ENCODE results near the gene RALA.
"Not testable (repeated sequence)": the region's sequence is repeated elsewhere in the genome, so short reads cannot be mapped to it uniquely, and the experiment has no call there.

Gene RALA

GRCh38 chr7:39681887-39682441, 58.6 kb downstream of the RALA start:
- TF ChIP-seq POLR2A (IDR thresholded peaks at IDR 0.05; ENCODE audit: extremely low read depth, insufficient read length) = no peak
- no peak for TF ChIP-seq MAX (IDR thresholded peaks at IDR 0.05; ENCODE audit: low read depth, low read length)
- no peak for TF ChIP-seq MYC (IDR thresholded peaks at IDR 0.05; ENCODE audit: low read depth, low read length)
- TF ChIP-seq CTCF (IDR thresholded peaks at IDR 0.05; ENCODE audit: low read depth, low read length) = no peak
- no peak for DNase-seq (ENCODE audit: low read depth)
- H3K4me3 ChIP-seq (ENCODE audit: low read depth, low read length) = no peak overlapping the region

GRCh38 chr7:39683216-39683845, 60.0 kb downstream of the RALA start:
- H3K4me3 ChIP-seq (ENCODE audit: low read depth, low read length) = no peak overlapping the region
- no peak for DNase-seq (ENCODE audit: low read depth)
- TF ChIP-seq POLR2A (IDR thresholded peaks at IDR 0.05; ENCODE audit: extremely low read depth, insufficient read length) (no peak), MYC (IDR thresholded peaks at IDR 0.05; ENCODE audit: low read depth, low read length) (no peak), CTCF (IDR thresholded peaks at IDR 0.05; ENCODE audit: low read depth, low read length) (no peak), MAX (IDR thresholded peaks at IDR 0.05; ENCODE audit: low read depth, low read length) (no peak)

DNA sequence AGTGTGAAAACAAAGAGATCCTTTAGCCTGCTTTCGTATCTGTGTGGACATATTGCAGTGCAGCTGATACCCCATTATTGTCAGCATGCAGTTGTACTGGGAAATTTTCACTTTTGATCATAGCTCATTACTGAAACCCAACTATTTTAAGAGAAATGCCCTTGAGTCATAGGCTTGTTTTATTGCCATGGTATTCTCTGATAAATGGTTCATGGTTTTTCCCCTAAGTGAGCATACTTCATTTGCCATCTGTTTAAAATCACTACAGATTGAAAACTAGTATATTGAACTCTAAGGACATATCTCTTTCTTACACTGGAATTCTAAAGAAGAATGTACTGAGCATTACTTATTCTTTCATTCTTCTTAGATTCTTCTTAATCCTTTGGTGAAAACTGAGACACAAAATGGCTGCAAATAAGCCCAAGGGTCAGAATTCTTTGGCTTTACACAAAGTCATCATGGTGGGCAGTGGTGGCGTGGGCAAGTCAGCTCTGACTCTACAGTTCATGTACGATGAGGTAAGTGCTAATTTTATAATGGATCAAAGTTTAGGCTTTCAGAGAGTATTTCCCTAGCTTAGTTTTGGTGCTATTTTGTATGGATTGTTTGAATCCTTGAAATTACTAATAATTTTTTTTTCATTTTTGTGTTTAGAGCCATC, 63.0 kb downstream of the RALA start:
- TF ChIP-seq MAX (IDR thresholded peaks at IDR 0.05; ENCODE audit: low read depth, low read length) (no peak), CTCF (IDR thresholded peaks at IDR 0.05; ENCODE audit: low read depth, low read length) (no peak), POLR2A (IDR thresholded peaks at IDR 0.05; ENCODE audit: extremely low read depth, insufficient read length) (no peak), MYC (IDR thresholded peaks at IDR 0.05; ENCODE audit: low read depth, low read length) (no peak)
- DNase-seq (ENCODE audit: low read depth) = no peak
- H3K4me3 ChIP-seq (ENCODE audit: low read depth, low read length) = no peak overlapping the region

DNA sequence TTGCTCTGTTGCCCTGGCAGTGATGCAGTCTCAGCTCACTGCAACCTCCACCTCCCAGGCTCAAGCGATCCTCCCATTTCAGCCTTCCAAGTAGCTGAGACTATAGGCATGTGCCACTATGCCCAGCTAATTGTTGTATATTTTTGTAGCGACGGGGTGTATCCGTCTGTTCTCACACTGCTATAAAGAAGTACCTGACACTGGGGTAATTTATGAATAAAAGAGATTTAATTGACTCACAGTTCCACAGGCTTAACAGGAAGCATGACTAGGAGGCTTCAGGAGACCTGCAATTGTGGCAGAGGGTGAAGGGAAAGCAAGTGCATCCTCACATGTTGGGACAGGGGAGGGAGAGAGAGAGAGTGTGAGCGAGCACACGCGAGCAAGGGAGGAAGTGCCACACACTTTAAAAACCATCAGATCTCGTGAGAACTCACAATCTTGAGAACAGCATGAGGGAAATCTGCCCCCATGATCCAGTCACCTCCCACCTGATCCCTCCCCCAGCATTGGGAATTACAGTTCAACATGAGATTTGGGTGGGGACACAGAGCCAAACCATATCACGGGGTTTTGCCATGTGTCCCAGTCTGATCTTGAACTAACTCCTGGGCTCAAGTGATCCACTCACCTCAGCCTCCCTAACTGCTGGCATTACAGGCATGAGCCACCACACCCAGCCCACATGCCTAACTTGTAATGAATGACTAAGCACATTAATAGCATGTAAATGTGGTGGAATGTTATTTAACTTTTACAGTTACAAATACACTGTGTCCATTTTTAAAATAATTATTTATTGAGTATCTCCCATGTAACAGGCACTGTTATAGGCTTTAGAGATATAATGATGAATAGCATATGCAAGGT, 65.5 kb downstream of the RALA start:
- TF ChIP-seq MAX (IDR thresholded peaks at IDR 0.05; ENCODE audit: low read depth, low read length) (no peak), MYC (IDR thresholded peaks at IDR 0.05; ENCODE audit: low read depth, low read length) (no peak), CTCF (IDR thresholded peaks at IDR 0.05; ENCODE audit: low read depth, low read length) (no peak), POLR2A (IDR thresholded peaks at IDR 0.05; ENCODE audit: extremely low read depth, insufficient read length) (no peak)
- DNase-seq (ENCODE audit: low read depth) = no peak
- no peak overlapping the region for H3K4me3 ChIP-seq (ENCODE audit: low read depth, low read length)

GRCh38 chr7:39691821-39692220, 68.4 kb downstream of the RALA start:
- no peak for DNase-seq (ENCODE audit: low read depth)
- TF ChIP-seq MYC (IDR thresholded peaks at IDR 0.05; ENCODE audit: low read depth, low read length) (no peak), CTCF (IDR thresholded peaks at IDR 0.05; ENCODE audit: low read depth, low read length) (no peak), MAX (IDR thresholded peaks at IDR 0.05; ENCODE audit: low read depth, low read length) (no peak), POLR2A (IDR thresholded peaks at IDR 0.05; ENCODE audit: extremely low read depth, insufficient read length) (no peak)
- H3K4me3 ChIP-seq (ENCODE audit: low read depth, low read length) = no peak overlapping the region

- not testable (repeated sequence) for DNase-seq (ENCODE audit: low read depth); H3K4me3 ChIP-seq (ENCODE audit: low read depth, low read length)
Observed at GRCh38 chr7:39693086-39693485, 69.7 kb downstream of the RALA start.

Data from NB4 (cell line).